Kidney (tissue), 14 donors: ENCODE measurements around the gene SLC7A14. TPM values are rescaled to one million over a fixed set of nuclear protein-coding genes. Genes with fewer than 3 reads are reported as not detected.

Experiments
- DNase-seq, 5 donors: peaks; one replicate each; pipeline ENCODE4 v3.0.0-alpha.2; 2013 to 2020
- FAIRE-seq: peaks from 2 replicates; lab custom pipeline; 2012; peaks lifted over from hg19 to GRCh38; lab: Jason Lieb, UNC
- H3K27ac ChIP-seq, 2 donors: one replicate each; pipeline ENCODE4 v1.7.0; 2013; ENCODE audit warnings: low read depth in 2 of 2, low read length in 2 of 2, inconsistent platforms in 1 of 2
- H3K27me3 ChIP-seq: one replicate; pipeline ENCODE4 v1.7.1; 2013; ENCODE audit warnings: low read length, inconsistent platforms; ENCODE audit not compliant: control insufficient read depth, insufficient read depth
- H3K36me3 ChIP-seq, 3 donors: one replicate each; pipeline versions ENCODE4 v1.7.0 to v1.7.1; 2013; ENCODE audit warnings: low read length in 3 of 3, control low read depth in 1 of 3, inconsistent platforms in 1 of 3; ENCODE audit not compliant: insufficient read depth in 3 of 3, control insufficient read depth in 2 of 3
- H3K4me1 ChIP-seq, 3 donors: one replicate each; pipeline versions ENCODE4 v1.7.0 to v1.7.1; 2013; ENCODE audit warnings: low read length in 3 of 3, inconsistent platforms in 1 of 3, low read depth in 1 of 3; ENCODE audit not compliant: control insufficient read depth in 2 of 3, insufficient read depth in 2 of 3
- H3K4me3 ChIP-seq, 3 donors: one replicate each; pipeline versions ENCODE4 v1.7.0 to v1.8.1; 2013; ENCODE audit warnings: low read length in 3 of 3, control low read depth in 1 of 3, inconsistent platforms in 1 of 3
- H3K9ac ChIP-seq, 3 donors: one replicate each; pipeline versions ENCODE4 v1.7.0 to v1.7.1; 2013; ENCODE audit warnings: low read length in 3 of 3, control low read depth in 1 of 3, inconsistent platforms in 1 of 3
- H3K9me3 ChIP-seq, 3 donors: one replicate each; pipeline versions ENCODE4 v1.7.0 to v1.7.1; 2013; ENCODE audit warnings: low read length in 3 of 3, control low read depth in 1 of 3, inconsistent platforms in 1 of 3; ENCODE audit not compliant: control insufficient read depth in 2 of 3, insufficient read depth in 1 of 3
- CTCF ChIP-seq: IDR thresholded peaks from 3 replicates; pipeline ENCODE4 v1.5.1; 2012; ENCODE audit warnings: mild to moderate bottlenecking, moderate library complexity, borderline replicate concordance; ENCODE audit not compliant: insufficient read depth; ENCODE audit errors: extremely low read depth
- intact Hi-C: fragments of 100-400 bp; cut with DNase I; formaldehyde crosslinking; loops from one replicate; pipeline ENCODE4 v1.11.1; 2022
- polyA plus RNA-seq: library from polyadenylated mRNA; stranded (reverse); fragments of 350-450 nt; fragmentation: Illumina TruSeq; extraction: RNeasy Lipid Tissue Mini Kit (QIAGEN cat#74804); gene quantifications from one replicate; pipeline ENCODE4 v1.2.3, GENCODE V29; 2014; ENCODE audit warnings: low read depth, low replicate concordance; ENCODE audit not compliant: insufficient read depth
- total RNA-seq: library from RNA; stranded (reverse); fragmentation: NEBNext Ultra II Directional; extraction: Animal tissue kit (Norgen Biotek cat#: 25700); gene quantifications from one replicate; pipeline ENCODE4 v1.2.1, GENCODE V29; 2021
- donor health status: control.
- donor health status: control.
- donor health status: control.
- donor health status: control.
- donor health status: control.
- donor health status: DM: yes; HTN: yes; CAD: no.
- donor health status: Normal renal cell carcinoma (clear cell type).

SLC7A14 gene
- total and polyA plus RNA-seq, 2 donors from 2014 or later = 0.04 TPM; not detected in 1

DNA sequence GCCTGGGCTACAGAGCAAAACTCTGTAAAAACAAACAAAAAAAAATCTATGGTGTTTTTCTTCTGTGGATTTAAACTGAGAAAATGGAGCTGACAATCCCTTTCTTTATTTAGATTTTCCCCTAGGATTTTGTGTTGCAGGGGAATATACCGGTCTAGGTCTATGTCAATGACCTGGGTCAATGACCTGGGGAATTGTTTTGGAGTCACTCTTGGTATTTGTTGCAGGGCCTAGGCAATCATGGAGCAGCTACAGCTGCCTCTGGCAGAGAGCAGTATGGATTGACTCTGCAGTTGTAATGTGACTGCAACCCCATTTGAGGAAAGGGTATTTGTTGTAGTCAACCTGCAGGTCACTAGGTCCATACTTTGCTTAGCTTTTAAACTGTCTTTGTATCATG lies 37.6 kb upstream of the SLC7A14 start:
- H3K4me3 ChIP-seq = no peak overlapping the region
- peak in 1 of 5 donors; percentile 40 for DNase-seq
- no peak overlapping the region for H3K27ac ChIP-seq
- no peaks in the 10 kb centered on the region for H3K27me3 ChIP-seq
- no peak for FAIRE-seq
- intact Hi-C loops = no loop called here
- H3K9me3 ChIP-seq = no peaks in the 10 kb centered on the region
- H3K36me3 ChIP-seq = no peaks in the 10 kb centered on the region
- TF ChIP-seq CTCF = no peak
- H3K4me1 ChIP-seq = peaks cover 0 to 4% (median 3%) of the 10 kb centered on the region in 3 donors
- no peak overlapping the region for H3K9ac ChIP-seq

GRCh38 chr3:170622369-170623159 lies 36.7 kb upstream of the SLC7A14 start:
- Histone ChIP-seq H3K27ac (no peak overlapping the region), H3K27me3 (no peaks in the 10 kb centered on the region), H3K4me1 (peaks cover 0 to 4% (median 3%) of the 10 kb centered on the region in 3 donors), H3K36me3 (no peaks in the 10 kb centered on the region), H3K9me3 (no peaks in the 10 kb centered on the region), H3K9ac (no peak overlapping the region), H3K4me3 (no peak overlapping the region)
- TF ChIP-seq CTCF = no peak
- intact Hi-C loops = no loop called here
- DNase-seq (peak in 4 of 5 donors; percentile 86 to 94 (median 91)), FAIRE-seq (no peak)

DNA sequence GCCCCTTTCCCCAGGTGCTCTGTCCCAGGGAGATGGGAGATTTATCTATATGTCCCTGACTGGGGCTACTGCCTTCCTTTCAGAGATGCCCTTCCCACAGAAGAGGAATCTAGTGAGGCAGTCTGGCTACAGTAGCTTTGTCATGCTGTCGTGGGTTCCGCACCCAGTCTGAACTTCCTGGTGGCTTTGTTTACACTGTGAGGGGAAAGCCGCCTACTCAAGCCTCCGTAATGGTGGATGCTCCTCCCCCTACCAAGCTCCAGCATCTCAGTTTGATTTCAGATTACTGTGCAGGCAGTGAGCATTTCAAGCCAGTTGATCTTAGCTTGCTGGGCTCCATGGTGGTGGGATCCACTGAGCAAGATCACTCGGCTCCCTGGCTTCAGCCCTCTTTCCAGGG lies 35.4 kb upstream of the SLC7A14 start:
- no peak overlapping the region for H3K4me3 ChIP-seq
- H3K9ac ChIP-seq = no peak overlapping the region
- H3K36me3 ChIP-seq = no peaks in the 10 kb centered on the region
- H3K9me3 ChIP-seq = no peaks in the 10 kb centered on the region
- intact Hi-C loops = no loop called here
- peaks cover 0 to 4% (median 3%) of the 10 kb centered on the region in 3 donors for H3K4me1 ChIP-seq
- FAIRE-seq (no peak), DNase-seq (no peak)
- H3K27ac ChIP-seq = no peak overlapping the region
- TF ChIP-seq CTCF = no peak
- no peaks in the 10 kb centered on the region for H3K27me3 ChIP-seq
